HFF-Myc (cell line): ENCODE results near the gene ARMH2.
"Not testable (repeated sequence)": the region's sequence is repeated elsewhere in the genome, so short reads cannot be mapped to it uniquely, and the experiment has no call there.

Experiments used
- DNase-seq: peaks from one replicate; pipeline ENCODE4 v3.0.0-alpha.2; 2011; ENCODE audit warnings: low read depth; ENCODE audit errors: extremely low read depth
- H3K4me3 ChIP-seq: replicated peaks from 2 replicates; pipeline ENCODE4 v1.5.1; 2011; ENCODE audit warnings: low read depth, mild to moderate bottlenecking, control low read depth, low read length
- TF ChIP-seq, protein P1 (sequence below): IDR thresholded peaks from 2 replicates; pipeline ENCODE4 v1.5.1; 2012; ENCODE audit warnings: mild to moderate bottlenecking, low read depth, low read length, control low read depth; ENCODE audit errors: missing control alignments

Gene ARMH2

DNA sequence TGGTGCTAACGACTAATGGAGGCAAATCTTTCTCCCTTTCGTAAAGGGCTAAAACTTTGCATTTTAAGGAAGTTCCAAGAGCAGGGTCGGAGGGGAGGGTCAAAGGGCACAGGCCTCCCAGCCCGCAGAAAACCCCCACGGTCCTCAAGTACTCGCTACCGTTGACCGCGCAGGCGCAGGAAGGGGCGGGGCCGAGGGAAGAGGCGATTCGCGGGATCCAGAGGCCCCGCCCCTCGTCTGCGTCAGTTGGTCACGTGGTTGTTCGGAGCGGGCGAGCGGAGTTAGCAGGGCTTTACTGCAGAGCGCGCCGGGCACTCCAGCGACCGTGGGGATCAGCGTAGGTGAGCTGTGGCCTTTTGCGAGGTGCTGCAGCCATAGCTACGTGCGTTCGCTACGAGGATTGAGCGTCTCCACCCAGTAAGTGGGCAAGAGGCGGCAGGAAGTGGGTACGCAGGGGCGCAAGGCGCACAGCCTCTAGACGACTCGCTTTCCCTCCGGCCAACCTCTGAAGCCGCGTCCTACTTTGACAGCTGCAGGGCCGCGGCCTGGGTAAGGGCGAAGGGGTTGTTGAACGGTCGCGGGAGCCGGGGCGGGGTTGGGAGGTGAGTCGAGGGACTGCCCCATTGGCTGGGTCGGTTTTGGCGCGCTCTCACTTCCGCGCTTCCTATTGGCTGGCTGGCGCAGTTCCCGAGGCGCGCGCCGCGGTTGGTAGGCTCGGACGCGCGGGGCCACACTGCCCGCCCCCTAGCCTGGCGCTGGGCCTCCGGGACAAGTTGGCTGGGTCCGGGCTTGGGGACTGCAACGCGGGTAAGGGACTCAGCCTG lies 23.8 kb downstream of the ARMH2 start, which contains the start of gene GMNN:
GMNN (plus strand) TSS at position 242 of the 824 bp plus-strand sequence. CDS start 2,310 bp downstream, outside the sequence.
- TF ChIP-seq, protein P1, sequence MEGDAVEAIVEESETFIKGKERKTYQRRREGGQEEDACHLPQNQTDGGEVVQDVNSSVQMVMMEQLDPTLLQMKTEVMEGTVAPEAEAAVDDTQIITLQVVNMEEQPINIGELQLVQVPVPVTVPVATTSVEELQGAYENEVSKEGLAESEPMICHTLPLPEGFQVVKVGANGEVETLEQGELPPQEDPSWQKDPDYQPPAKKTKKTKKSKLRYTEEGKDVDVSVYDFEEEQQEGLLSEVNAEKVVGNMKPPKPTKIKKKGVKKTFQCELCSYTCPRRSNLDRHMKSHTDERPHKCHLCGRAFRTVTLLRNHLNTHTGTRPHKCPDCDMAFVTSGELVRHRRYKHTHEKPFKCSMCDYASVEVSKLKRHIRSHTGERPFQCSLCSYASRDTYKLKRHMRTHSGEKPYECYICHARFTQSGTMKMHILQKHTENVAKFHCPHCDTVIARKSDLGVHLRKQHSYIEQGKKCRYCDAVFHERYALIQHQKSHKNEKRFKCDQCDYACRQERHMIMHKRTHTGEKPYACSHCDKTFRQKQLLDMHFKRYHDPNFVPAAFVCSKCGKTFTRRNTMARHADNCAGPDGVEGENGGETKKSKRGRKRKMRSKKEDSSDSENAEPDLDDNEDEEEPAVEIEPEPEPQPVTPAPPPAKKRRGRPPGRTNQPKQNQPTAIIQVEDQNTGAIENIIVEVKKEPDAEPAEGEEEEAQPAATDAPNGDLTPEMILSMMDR = no peak
- peak; percentile 72 for DNase-seq
- H3K4me3 ChIP-seq = peak within 1 kb of the TSS; percentile 95

GRCh38 chr6:24768361-24768760 lies 30.4 kb downstream of the ARMH2 start:
- no peak overlapping the region for H3K4me3 ChIP-seq
- TF ChIP-seq, protein P1 = no peak
- peak; percentile 57 for DNase-seq

DNA sequence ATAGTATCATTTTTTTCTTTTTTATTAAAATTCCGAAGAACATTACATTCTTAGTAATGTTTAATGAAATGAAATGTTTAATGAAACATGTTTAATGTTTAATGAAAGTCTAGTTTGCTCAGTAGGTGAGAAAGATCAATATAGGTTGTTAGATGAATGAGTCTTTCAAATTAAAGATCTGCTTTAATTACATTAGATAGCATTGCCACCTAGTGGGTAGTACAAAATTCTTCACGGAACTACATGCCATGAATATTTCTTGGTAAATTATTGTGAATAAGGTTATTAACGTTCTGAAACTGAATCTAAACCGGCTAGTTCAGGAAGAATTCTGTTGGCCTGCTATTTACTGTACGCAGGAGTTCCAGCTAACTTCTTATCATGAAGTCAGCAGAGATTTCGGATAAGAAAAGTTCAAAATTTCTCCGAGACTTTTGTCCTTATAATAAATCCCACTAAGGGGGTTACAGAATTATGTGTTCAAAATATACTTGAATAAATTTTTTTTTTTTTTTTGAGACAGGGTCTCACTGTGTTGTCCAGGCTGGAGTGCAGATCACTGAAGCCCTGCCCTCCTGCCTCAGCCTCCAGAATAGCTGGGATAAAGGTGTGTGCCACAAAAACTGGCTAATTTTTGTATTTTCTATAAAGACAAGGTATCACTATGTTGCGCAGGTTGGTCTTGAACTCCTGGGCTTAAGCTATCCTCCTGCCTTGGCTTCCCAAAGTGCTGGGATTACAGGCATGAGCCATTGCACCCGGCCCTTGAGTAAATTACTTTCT lies 31.8 kb downstream of the ARMH2 start:
- TF ChIP-seq, protein P1 = peak; percentile 18
- H3K4me3 ChIP-seq = no peak overlapping the region
- DNase-seq = peak; percentile 20

GRCh38 chr6:24765968-24766367 lies 32.7 kb downstream of the ARMH2 start:
- not testable (repeated sequence) for DNase-seq, H3K4me3 ChIP-seq

- H3K4me3 ChIP-seq, DNase-seq: not testable (repeated sequence)
Observed at GRCh38 chr6:24764833-24765828, 33.6 kb downstream of the ARMH2 start.

DNA sequence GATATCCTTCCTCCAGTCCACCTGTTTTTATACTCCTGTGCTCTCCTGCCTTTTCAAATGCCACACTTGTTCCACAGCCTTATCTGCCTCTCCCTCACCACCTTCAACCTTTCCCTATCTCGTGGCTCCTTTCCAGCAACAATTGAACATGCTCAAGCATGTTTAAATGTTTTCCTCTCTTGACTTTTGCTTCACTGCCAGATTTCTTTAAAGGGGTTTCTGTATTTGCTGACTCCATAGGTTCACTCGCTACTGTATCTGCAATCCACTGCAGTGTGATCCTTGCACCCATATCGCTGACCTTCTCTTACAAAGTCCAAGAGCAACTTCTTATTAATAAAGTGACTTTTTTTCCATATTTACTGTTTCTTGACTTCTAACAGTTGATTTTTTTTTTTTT lies 35.1 kb downstream of the ARMH2 start:
- TF ChIP-seq, protein P1 = no peak
- DNase-seq = no peak

DNA sequence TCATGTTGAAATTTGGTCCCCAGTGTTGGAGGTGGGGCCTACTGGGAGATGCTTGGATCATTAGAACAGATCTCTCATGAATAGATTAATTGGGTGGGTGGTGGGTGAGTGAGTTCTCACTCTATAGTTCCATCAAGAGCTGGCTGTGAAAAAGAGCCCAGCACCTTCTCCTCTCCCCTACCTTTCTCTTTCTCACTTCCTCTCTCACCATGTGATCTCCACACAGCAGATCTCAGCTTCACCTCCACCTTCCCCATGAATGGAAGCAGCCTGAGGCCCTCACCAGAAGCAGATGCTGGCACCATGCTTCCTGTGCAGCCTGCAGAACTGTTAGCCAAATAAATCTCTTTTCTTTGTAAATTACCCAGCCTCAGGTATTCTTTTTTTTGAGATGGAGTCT lies 36.9 kb downstream of the ARMH2 start:
- no peak overlapping the region for H3K4me3 ChIP-seq
- no peak for DNase-seq
- TF ChIP-seq, protein P1 = no peak

More for the DNA sequence above, 35.1 kb downstream of the ARMH2 start:
- no peak overlapping the region for H3K4me3 ChIP-seq
